Ectodermal cell (in vitro differentiated cells): ENCODE data around the gene DUSP10.

Experiments
- H3K27ac ChIP-seq: 2 replicates; pipeline ENCODE4 v1.7.0; 2013; ENCODE audit warnings: mild to moderate bottlenecking, low read depth, low read length; ENCODE audit not compliant: insufficient read depth, poor library complexity, severe bottlenecking
- H3K27me3 ChIP-seq: 2 replicates; pipeline ENCODE4 v1.7.0; 2013; ENCODE audit warnings: mild to moderate bottlenecking, low read length; ENCODE audit not compliant: insufficient read depth, control insufficient read depth, poor library complexity, severe bottlenecking
- H3K36me3 ChIP-seq: one replicate; pipeline ENCODE4 v1.7.0; 2013; ENCODE audit warnings: low read length; ENCODE audit not compliant: control insufficient read depth, insufficient read depth
- H3K4me1 ChIP-seq: one replicate; pipeline ENCODE4 v1.7.0; 2013; ENCODE audit warnings: low read length; ENCODE audit not compliant: control insufficient read depth, insufficient read depth
- H3K4me3 ChIP-seq: 2 replicates; pipeline ENCODE4 v1.7.0; 2013; ENCODE audit warnings: low read depth, low read length, control low read depth; ENCODE audit not compliant: insufficient read depth
- H3K9me3 ChIP-seq: 2 replicates; pipeline ENCODE4 v1.7.0; 2013; ENCODE audit warnings: mild to moderate bottlenecking, low read length, moderate library complexity; ENCODE audit not compliant: control insufficient read depth
- WGBS, 2 experiments: methylation state at CpG; one replicate each; pipeline ENCODE4 v1.1.7; 2013; ENCODE audit warnings: missing lambda C conversion rate in 2 of 2; 5-methylcytosine and 5-hydroxymethylcytosine counted together

Gene DUSP10

DNA sequence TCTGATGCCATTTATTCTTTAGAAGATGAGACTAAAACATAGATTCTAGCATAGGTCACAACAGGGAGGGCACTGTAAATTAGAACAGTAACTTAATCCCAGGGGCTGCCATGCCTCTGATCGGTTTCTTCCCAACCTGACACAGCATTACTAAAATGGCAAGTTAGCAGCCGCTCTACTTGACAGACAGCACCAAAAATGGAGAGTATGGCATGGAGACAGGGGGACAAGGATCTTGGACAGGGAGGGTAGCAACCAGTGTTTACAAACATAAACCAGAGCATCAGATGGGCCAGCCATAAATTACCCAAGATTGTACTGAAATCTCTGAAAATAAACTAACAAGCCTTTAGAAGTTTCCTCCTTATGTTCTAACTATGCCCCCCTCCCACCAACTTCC is 5.9 kb downstream of the DUSP10 start:
- Histone ChIP-seq H3K9me3 (no peaks in the 10 kb centered on the region), H3K27me3 (peaks cover 17% of the 10 kb centered on the region), H3K27ac (no peak overlapping the region), H3K4me1 (peaks cover 6% of the 10 kb centered on the region), H3K4me3 (no peak overlapping the region), H3K36me3 (no peaks in the 10 kb centered on the region)
- WGBS, 2 experiments, result 94 to 96% methylated on average over 2 of the region's 2 CpGs

DNA sequence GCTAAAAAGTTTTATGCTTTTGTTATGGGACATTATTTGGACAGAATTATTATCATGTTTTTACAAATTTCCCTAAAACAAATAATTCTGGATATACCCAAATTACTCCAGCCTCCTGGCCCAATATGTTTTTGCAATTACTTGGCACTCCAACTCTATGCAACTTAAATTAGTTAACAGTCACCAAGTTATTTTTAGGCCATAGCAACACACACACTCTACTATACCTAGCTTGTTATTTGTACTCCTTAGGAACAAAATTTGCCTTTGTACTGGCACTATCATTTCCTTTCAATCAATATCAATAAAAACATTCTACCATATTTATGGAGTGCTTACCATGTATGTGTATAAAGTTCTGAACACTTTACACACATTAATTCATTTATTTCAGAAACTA is 7.7 kb downstream of the DUSP10 start:
- Histone ChIP-seq H3K27me3 (no peaks in the 10 kb centered on the region), H3K4me3 (no peak overlapping the region), H3K36me3 (no peaks in the 10 kb centered on the region), H3K27ac (no peak overlapping the region), H3K4me1 (no peaks in the 10 kb centered on the region), H3K9me3 (no peaks in the 10 kb centered on the region)

DNA sequence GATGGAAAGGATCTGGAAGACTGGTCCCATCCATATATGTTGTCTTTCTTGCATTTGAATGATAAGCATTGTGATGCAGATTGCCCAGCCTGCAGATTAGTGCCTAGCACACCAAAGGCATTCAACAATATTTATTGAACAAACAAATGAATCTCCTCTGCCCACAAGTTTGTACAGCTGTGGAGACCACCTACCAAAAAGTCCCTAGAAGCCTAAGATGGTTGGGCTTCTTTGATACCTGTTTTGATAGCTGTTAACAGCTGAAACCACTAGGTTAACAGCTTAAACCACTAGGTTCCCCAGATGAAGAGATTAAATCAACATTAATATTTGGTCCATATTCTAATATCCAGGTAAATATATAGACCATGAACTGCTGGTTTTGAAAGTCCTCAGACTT is 9.8 kb downstream of the DUSP10 start:
- Histone ChIP-seq H3K27me3 (no peaks in the 10 kb centered on the region), H3K27ac (no peak overlapping the region), H3K4me1 (no peaks in the 10 kb centered on the region), H3K9me3 (no peaks in the 10 kb centered on the region), H3K4me3 (no peak overlapping the region), H3K36me3 (no peaks in the 10 kb centered on the region)

DNA sequence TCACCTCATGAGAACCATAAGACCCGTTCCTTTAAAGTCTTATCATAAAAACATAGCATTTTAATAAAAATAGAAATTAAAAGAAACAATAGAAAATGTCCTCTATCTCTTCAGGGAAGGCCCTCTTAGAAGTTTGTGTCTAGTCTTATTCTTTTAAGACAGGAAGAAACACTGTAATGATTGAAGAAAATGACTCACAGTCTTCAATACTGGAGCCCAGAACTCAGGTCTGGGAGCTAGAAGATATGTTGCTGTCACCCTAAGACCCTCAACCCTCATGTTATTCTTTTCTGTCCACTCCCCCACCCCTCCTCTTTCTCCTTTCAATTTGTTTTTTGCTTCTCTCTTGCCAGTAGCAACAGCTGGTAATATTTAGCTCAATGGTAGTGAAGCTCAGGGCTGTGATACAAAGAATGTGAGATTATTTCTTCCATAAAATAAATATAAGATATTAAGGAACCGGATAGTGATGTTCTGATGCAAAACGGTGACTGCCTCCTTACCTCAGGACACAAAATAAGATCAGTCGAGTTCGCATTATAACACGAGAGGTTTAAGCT is 12.0 kb downstream of the DUSP10 start:
- H3K36me3 ChIP-seq, result no peaks in the 10 kb centered on the region
- H3K27ac ChIP-seq, result no peak overlapping the region
- no peaks in the 10 kb centered on the region for H3K4me1 ChIP-seq
- H3K4me3 ChIP-seq, result no peak overlapping the region
- WGBS, 2 experiments, result 87 to 92% methylated on average over 4 to 5 of the region's 6 CpGs
- H3K27me3 ChIP-seq, result no peaks in the 10 kb centered on the region
- no peaks in the 10 kb centered on the region for H3K9me3 ChIP-seq

DNA sequence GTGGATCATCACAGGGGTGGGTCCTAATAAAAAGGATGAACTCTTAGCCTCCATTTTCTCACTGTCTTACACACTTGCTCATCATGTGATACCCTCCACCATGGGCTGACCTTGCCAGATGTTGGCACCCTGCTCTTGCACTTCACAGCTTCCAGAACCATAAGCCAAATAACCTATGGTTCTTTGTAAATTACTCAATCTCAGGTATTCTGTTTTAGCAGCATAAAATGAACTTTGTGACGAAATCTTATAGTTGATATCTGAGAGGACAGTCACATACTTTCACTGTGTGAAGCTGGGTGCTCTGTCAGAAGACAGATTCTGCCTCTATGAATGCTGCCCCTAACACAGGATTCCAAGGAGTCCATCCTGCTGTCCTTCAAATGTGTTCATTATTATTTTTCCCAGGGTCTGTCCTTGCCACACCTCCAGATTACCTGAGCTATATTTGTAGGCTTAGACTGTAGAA is 13.8 kb downstream of the DUSP10 start:
- H3K9me3 ChIP-seq, result no peaks in the 10 kb centered on the region
- H3K4me1 ChIP-seq, result no peaks in the 10 kb centered on the region
- no peaks in the 10 kb centered on the region for H3K27me3 ChIP-seq
- H3K27ac ChIP-seq, result no peak overlapping the region
- H3K36me3 ChIP-seq, result no peaks in the 10 kb centered on the region
- H3K4me3 ChIP-seq, result no peak overlapping the region
- WGBS, 2 experiments, result 92 to 95% methylated on average over 1 of the region's 1 CpG

DNA sequence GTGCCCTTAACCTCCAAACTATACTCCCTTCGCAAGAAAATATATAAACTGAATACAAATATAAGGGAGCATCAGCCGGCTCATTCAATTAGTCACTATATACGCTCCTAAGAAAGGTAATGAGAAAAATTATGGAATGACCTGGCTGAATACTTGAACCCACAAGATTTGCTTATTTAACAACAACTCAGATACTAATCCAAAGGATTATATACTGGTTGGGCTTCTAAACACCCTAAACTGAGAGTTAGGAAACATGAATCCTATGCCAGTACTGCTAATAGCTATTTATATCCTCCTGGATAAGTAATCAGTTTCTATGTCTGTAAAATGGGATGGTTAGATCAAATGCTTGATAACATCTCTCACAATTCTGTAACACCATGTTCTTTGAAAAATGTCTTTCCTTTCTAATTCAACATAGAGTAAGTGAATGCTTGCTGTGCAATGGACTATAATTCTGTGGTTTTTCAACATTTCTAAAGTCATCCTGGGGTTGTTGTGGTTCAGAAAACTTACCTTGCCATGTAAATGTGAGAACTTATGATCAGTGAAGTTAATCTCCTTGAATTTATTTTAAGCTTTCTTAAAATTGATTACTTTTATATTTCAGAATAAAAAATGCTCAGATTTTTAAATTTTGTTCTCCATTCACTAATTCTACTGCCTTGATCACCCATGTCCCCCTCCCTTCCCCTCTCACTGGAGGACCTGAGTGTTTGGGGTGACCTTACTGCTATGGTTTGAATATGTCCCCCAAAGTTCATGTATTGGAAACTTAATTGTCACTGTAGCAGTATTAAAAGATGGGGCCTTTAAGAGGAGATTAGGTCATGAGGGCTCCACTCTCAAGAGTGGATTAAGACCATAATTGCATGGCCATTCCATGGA is 14.5 kb downstream of the DUSP10 start:
- H3K4me3 ChIP-seq, result no peak overlapping the region
- no peak overlapping the region for H3K27ac ChIP-seq
- H3K4me1 ChIP-seq, result no peaks in the 10 kb centered on the region
- WGBS, 2 experiments, result 89% methylated on average over 3 of the region's 3 CpGs; no CpG with 5 or more reads in 1 of the 2 experiments
- no peaks in the 10 kb centered on the region for H3K27me3 ChIP-seq
- no peaks in the 10 kb centered on the region for H3K9me3 ChIP-seq
- no peaks in the 10 kb centered on the region for H3K36me3 ChIP-seq

DNA sequence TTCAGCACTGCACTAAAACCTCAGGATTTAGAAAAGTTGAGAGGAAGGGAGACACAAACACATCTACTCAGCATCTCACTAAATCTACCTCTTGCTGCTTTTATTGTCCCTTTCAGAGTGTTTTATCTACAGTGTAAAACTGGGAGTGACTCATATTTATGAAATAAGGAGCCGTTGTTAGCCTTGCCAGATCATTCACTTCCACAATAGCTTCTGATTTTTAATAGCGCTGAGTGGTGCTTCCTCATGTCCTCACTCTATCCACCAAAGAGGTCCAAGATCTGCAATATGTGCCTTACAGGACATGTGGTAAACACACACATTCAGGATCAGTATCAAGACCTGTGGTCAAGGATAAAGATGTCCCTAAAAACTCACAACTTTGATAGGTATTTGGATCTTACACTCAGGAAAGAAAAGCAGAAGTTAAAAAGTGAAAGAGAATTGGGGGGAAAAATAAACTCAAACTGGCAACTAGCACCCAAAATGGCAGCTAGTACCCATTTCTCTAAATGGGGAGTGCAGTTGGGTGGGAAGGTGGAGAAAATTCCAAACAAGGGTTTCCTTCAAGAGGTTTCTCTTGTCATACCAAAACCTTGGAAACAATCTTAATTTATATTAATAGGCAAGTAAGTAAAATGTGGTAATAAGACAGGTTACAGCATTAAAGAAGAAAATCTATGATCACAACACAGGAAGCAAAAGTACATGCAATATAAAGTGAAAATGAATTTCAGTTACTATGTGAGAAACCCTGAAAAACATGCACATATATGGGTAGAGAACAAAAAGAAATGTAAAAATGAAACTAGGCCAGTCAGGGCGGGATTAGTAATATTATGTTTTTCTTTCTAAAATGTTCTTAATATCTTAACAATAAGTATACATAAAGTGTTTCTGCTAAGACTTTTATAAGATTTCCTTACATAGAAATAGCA is 15.9 kb downstream of the DUSP10 start:
- Histone ChIP-seq H3K4me1 (no peaks in the 10 kb centered on the region), H3K36me3 (no peaks in the 10 kb centered on the region), H3K9me3 (no peaks in the 10 kb centered on the region), H3K27me3 (no peaks in the 10 kb centered on the region), H3K27ac (no peak overlapping the region), H3K4me3 (no peak overlapping the region)
- WGBS, 2 experiments, result 94 to 95% methylated on average over 2 of the region's 3 CpGs

DNA sequence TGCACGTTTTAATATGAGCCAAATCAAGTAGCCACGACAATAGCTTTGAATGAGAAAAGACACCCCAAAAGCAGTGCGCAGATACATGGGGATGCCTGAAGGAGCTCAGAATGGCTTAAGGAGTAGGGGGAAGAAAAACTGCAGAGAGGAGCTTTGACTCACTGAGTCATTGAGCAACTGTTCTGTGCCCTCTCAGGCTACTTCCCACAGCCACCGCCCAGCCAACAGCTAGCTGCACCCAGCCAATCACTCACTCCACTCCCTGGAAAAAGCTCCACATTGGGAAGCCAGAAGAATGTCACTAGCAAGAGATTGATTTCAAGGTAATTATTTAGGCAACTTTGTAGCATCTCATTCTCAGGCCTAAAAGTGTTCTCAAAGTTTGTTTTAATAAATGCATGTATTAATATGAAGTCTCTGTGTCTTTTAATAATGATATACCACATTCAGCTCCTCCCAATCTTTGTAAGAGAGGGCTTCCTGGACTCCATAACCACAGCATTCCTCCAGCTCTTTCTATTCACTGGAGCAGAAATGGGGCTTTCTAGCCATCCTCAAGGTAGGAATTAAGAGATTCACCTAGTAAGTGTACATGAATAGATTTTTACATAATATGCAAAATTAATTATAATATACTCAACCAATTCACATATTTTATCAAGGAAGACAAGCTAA is 16.8 kb downstream of the DUSP10 start:
- H3K4me1 ChIP-seq, result no peaks in the 10 kb centered on the region
- H3K9me3 ChIP-seq, result no peaks in the 10 kb centered on the region
- H3K27me3 ChIP-seq, result no peaks in the 10 kb centered on the region
- H3K4me3 ChIP-seq, result no peak overlapping the region
- no peaks in the 10 kb centered on the region for H3K36me3 ChIP-seq
- no peak overlapping the region for H3K27ac ChIP-seq
- 93% methylated on average over 4 of the region's 4 CpGs for whole genome bisulfite sequencing, 2 experiments

DNA sequence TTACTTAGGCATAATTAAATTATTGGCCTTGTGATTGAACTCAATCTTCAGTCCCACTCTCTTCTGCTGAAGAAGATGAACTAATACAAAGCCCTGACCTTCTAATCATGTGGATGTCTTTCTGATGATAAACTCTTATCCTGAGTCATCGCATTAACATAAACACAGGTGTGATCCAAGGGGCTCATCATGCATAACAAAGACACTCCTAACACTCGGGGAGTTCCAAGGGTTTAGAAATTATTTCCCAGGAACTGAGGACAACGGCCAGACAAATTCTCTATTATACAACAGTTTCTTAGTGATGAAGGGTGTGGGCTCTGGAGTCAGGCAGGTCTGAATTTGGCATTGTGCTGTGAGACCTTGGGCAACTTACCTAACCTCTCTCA is 18.0 kb downstream of the DUSP10 start:
- no peaks in the 10 kb centered on the region for H3K4me1 ChIP-seq
- no peaks in the 10 kb centered on the region for H3K36me3 ChIP-seq
- no peak overlapping the region for H3K4me3 ChIP-seq
- H3K9me3 ChIP-seq, result no peaks in the 10 kb centered on the region
- 89 to 90% methylated on average over 2 to 3 of the region's 3 CpGs for WGBS, 2 experiments
- H3K27ac ChIP-seq, result no peak overlapping the region
- H3K27me3 ChIP-seq, result no peaks in the 10 kb centered on the region
